Mesenchymal stem cell (in vitro differentiated cells and primary cell): ENCODE results near the gene GPAM.

Experiments
- DNase-seq: peaks from one replicate; pipeline ENCODE4 v3.0.0-alpha.2; 2013
- H2AFZ ChIP-seq: one replicate; pipeline ENCODE4 v1.6.1; 2013; ENCODE audit warnings: low read depth, mild to moderate bottlenecking, control low read depth, inconsistent platforms, low read length, moderate library complexity
- H2AK5ac ChIP-seq: 2 replicates; pipeline ENCODE4 v1.6.1; 2013; ENCODE audit warnings: low read length, moderate library complexity, mild to moderate bottlenecking, inconsistent platforms; ENCODE audit not compliant: severe bottlenecking
- H2BK120ac ChIP-seq: one replicate; pipeline ENCODE4 v1.6.1; 2013; ENCODE audit warnings: low read depth, mild to moderate bottlenecking, inconsistent platforms, low read length, moderate library complexity
- H2BK12ac ChIP-seq, 2 experiments: one replicate each; pipeline ENCODE4 v1.6.1; 2013; ENCODE audit warnings: inconsistent platforms in 2 of 2, low read length in 2 of 2, mild to moderate bottlenecking in 2 of 2, moderate library complexity in 2 of 2, control low read depth in 1 of 2
- H2BK15ac ChIP-seq: one replicate; pipeline ENCODE4 v1.6.1; 2013; ENCODE audit warnings: mild to moderate bottlenecking, low read depth, inconsistent platforms; ENCODE audit not compliant: poor library complexity, severe bottlenecking
- H2BK5ac ChIP-seq: 2 replicates; pipeline ENCODE4 v1.6.1; 2013; ENCODE audit warnings: low read depth, mild to moderate bottlenecking, low read length, control low read depth, inconsistent platforms; ENCODE audit not compliant: poor library complexity, severe bottlenecking
- H3K14ac ChIP-seq, 2 experiments: one replicate each; pipeline ENCODE4 v1.6.1; 2013; ENCODE audit warnings: inconsistent platforms in 2 of 2, low read length in 2 of 2, control low read depth in 1 of 2, mild to moderate bottlenecking in 1 of 2, moderate library complexity in 1 of 2
- H3K18ac ChIP-seq, 2 experiments: one replicate each; pipeline ENCODE4 v1.6.1; 2013; ENCODE audit warnings: inconsistent platforms in 2 of 2, low read length in 2 of 2, control low read depth in 1 of 2, low read depth in 1 of 2, mild to moderate bottlenecking in 1 of 2
- H3K23ac ChIP-seq, 2 experiments: one replicate each; pipeline ENCODE4 v1.6.1; 2013; ENCODE audit warnings: inconsistent platforms in 2 of 2, low read length in 2 of 2, mild to moderate bottlenecking in 2 of 2, moderate library complexity in 2 of 2, control low read depth in 1 of 2
- H3K27ac ChIP-seq: 2 replicates; pipeline ENCODE4 v1.5.1; 2013; ENCODE audit warnings: mild to moderate bottlenecking, moderate library complexity, low read length, control low read depth, inconsistent platforms; ENCODE audit not compliant: poor library complexity, severe bottlenecking
- H3K27me3 ChIP-seq, 2 experiments: 2 replicates each; pipeline versions ENCODE4 v1.6.1 to v1.7.0; 2013; ENCODE audit warnings: low read length in 2 of 2, mild to moderate bottlenecking in 2 of 2, moderate library complexity in 2 of 2, control low read depth in 1 of 2, inconsistent platforms in 1 of 2; ENCODE audit not compliant: control insufficient read depth in 1 of 2, insufficient read depth in 1 of 2
- H3K36me3 ChIP-seq, 2 experiments: 2 replicates each; pipeline versions ENCODE4 v1.6.1 to v1.7.0; 2013; ENCODE audit warnings: low read length in 2 of 2, control low read depth in 1 of 2, inconsistent platforms in 1 of 2, low read depth in 1 of 2, mild to moderate bottlenecking in 1 of 2; ENCODE audit not compliant: insufficient read depth in 2 of 2, control insufficient read depth in 1 of 2
- H3K4ac ChIP-seq, 2 experiments: one replicate each; pipeline ENCODE4 v1.6.1; 2013; ENCODE audit warnings: inconsistent platforms in 2 of 2, low read length in 2 of 2, mild to moderate bottlenecking in 2 of 2, moderate library complexity in 2 of 2, control low read depth in 1 of 2, low read depth in 1 of 2
- H3K4me1 ChIP-seq: 2 replicates; pipeline ENCODE4 v1.6.1; 2013; ENCODE audit warnings: low read depth, low read length, control low read depth; ENCODE audit not compliant: control insufficient read depth, insufficient read depth
- H3K4me2 ChIP-seq: 2 replicates; pipeline ENCODE4 v1.6.1; 2013; ENCODE audit warnings: low read length, mild to moderate bottlenecking, inconsistent platforms; ENCODE audit not compliant: poor library complexity, severe bottlenecking
- H3K4me3 ChIP-seq, 2 experiments: 2 replicates each; pipeline versions ENCODE4 v1.5.1 to v1.7.0; 2013; ENCODE audit warnings: low read length in 2 of 2, mild to moderate bottlenecking in 2 of 2, control low read depth in 1 of 2, low read depth in 1 of 2; ENCODE audit not compliant: insufficient read depth in 1 of 2
- H3K79me1 ChIP-seq: replicated peaks from 2 replicates; pipeline ENCODE4 v1.6.1; 2013; ENCODE audit warnings: mild to moderate bottlenecking, control low read depth, low read length, inconsistent platforms; ENCODE audit not compliant: poor library complexity, severe bottlenecking
- H3K9ac ChIP-seq: 2 replicates; pipeline ENCODE4 v1.7.0; 2013; ENCODE audit warnings: mild to moderate bottlenecking, low read length, moderate library complexity
- H3K9me3 ChIP-seq: 2 replicates; pipeline ENCODE4 v1.7.0; 2013; ENCODE audit warnings: mild to moderate bottlenecking, low read length; ENCODE audit not compliant: control insufficient read depth
- H4K8ac ChIP-seq: one replicate; pipeline ENCODE4 v1.6.1; 2013; ENCODE audit warnings: inconsistent platforms, mild to moderate bottlenecking, low read length, moderate library complexity
- H4K91ac ChIP-seq: one replicate; pipeline ENCODE4 v1.6.1; 2013; ENCODE audit warnings: mild to moderate bottlenecking, low read length, inconsistent platforms
- WGBS: methylation state at CpG from one replicate; pipeline ENCODE4 v1.1.7; 2013; ENCODE audit warnings: mixed read lengths; 5-methylcytosine and 5-hydroxymethylcytosine counted together

Gene GPAM

DNA sequence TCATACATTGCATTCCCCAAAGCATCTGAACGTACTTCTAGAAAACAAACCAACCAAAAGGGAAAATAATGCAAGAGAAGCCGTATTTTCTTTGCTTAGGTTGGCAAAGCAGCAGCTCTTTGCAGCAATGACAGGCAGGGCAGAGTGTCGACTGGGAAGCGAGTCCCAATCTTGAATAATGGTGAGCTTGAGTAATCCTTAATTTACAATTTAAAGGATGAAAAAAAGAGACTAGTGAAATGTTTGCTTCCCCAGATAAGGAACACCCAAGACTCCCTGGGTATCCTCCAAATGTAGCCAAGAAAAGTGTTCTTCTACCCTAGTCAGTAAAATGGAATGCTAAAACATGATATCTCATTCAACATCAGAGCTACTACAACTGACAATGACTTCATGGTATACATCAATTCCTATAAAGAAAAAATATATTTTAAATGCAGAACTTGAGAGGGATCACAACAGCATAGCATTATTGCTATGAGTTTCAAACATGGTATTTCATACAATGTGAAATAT, 32.0 kb downstream of the GPAM start:
- H3K4me1 ChIP-seq = no peaks in the 10 kb centered on the region
- no peak overlapping the region for H2BK12ac ChIP-seq
- no peak overlapping the region for H3K4ac ChIP-seq
- H3K18ac ChIP-seq = no peak overlapping the region
- no peak for DNase-seq
- H3K4me2 ChIP-seq = no peak overlapping the region
- no peak overlapping the region for H3K23ac ChIP-seq
- H3K4me3 ChIP-seq = no peak overlapping the region
- H2BK15ac ChIP-seq = no peak overlapping the region
- peaks cover 11 to 41% of the 10 kb centered on the region in 2 experiments for H3K36me3 ChIP-seq
- H3K27ac ChIP-seq = no peak overlapping the region
- peaks cover 4% of the 10 kb centered on the region for H3K79me1 ChIP-seq
- H4K8ac ChIP-seq = no peak overlapping the region
- no peak overlapping the region for H2AK5ac ChIP-seq
- 86% methylated on average over 4 of the region's 4 CpGs for WGBS
- H2AFZ ChIP-seq = no peak overlapping the region
- H2BK120ac ChIP-seq = no peak overlapping the region
- H3K9me3 ChIP-seq = no peaks in the 10 kb centered on the region
- no peaks in the 10 kb centered on the region for H3K27me3 ChIP-seq
- no peak overlapping the region for H3K9ac ChIP-seq
- H2BK5ac ChIP-seq = no peak overlapping the region
- H4K91ac ChIP-seq = no peak overlapping the region
- no peak overlapping the region for H3K14ac ChIP-seq

DNA sequence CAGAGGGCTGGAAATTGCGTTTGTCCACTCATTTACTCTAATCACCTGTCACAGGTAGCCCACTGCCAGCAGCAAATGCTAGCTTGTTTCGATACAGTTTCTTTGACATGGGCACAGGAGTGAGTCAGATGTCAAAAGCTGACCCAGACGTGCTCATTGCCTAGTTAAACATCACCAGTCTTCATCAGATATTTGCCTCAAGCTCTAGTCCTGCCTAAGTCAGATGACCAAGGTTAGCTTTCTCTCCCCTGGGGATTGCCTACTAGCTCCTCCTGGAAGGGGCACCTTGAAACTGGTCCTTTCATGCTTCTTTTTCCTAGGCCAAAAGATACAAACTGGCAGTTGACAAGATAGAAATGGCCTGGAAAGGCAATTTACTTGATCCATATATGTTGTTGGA, 35.2 kb downstream of the GPAM start:
- no peaks in the 10 kb centered on the region for H3K9me3 ChIP-seq
- no peak overlapping the region for H3K4ac ChIP-seq
- no peak overlapping the region for H2BK120ac ChIP-seq
- H2AK5ac ChIP-seq = no peak overlapping the region
- no peak overlapping the region for H2BK5ac ChIP-seq
- DNase-seq = no peak
- peaks cover 2 to 10% of the 10 kb centered on the region in 2 experiments for H3K36me3 ChIP-seq
- no peaks in the 10 kb centered on the region for H3K79me1 ChIP-seq
- no peak overlapping the region for H3K23ac ChIP-seq
- no peak overlapping the region for H3K18ac ChIP-seq
- no peaks in the 10 kb centered on the region for H3K4me1 ChIP-seq
- H3K4me3 ChIP-seq = no peak overlapping the region
- H2BK12ac ChIP-seq = no peak overlapping the region
- H4K8ac ChIP-seq = no peak overlapping the region
- H3K14ac ChIP-seq = no peak overlapping the region
- no peaks in the 10 kb centered on the region for H3K27me3 ChIP-seq
- H3K27ac ChIP-seq = no peak overlapping the region
- H3K4me2 ChIP-seq = no peak overlapping the region
- no peak overlapping the region for H2BK15ac ChIP-seq
- H3K9ac ChIP-seq = no peak overlapping the region
- no peak overlapping the region for H2AFZ ChIP-seq
- no peak overlapping the region for H4K91ac ChIP-seq
- WGBS = 92% methylated on average over 3 of the region's 3 CpGs

DNA sequence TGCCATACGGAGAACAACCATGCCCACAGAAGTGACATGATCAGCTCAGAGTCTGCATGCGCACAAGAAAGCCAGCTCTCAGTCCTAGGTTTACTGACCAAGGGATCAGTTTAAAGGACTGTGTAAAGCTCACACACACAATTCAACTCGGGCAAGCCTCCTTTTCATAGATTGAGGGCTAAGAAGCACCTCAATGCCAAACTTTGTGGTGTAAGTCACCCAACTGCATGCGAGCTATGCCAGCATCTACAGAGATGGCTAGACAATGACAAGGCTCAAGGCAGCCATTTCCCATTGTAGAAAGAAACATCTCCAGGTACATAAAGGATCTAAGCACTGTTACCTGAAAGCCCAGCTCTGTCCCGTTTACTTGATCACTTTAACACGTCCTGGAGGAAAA, 36.8 kb downstream of the GPAM start:
- no peak overlapping the region for H3K23ac ChIP-seq
- no peaks in the 10 kb centered on the region for H3K36me3 ChIP-seq
- H2BK12ac ChIP-seq = no peak overlapping the region
- no peak overlapping the region for H3K27ac ChIP-seq
- H3K14ac ChIP-seq = no peak overlapping the region
- 87% methylated on average over 6 of the region's 6 CpGs for WGBS
- no peak overlapping the region for H3K9ac ChIP-seq
- no peak overlapping the region for H4K8ac ChIP-seq
- no peak overlapping the region for H3K4ac ChIP-seq
- no peaks in the 10 kb centered on the region for H3K27me3 ChIP-seq
- no peak overlapping the region for H3K4me2 ChIP-seq
- DNase-seq = no peak
- no peak overlapping the region for H3K18ac ChIP-seq
- no peak overlapping the region for H4K91ac ChIP-seq
- H2BK120ac ChIP-seq = no peak overlapping the region
- no peak overlapping the region for H3K4me3 ChIP-seq
- no peaks in the 10 kb centered on the region for H3K4me1 ChIP-seq
- H3K9me3 ChIP-seq = no peaks in the 10 kb centered on the region
- H2BK15ac ChIP-seq = no peak overlapping the region
- H2AK5ac ChIP-seq = no peak overlapping the region
- H3K79me1 ChIP-seq = no peaks in the 10 kb centered on the region
- H2BK5ac ChIP-seq = no peak overlapping the region
- no peak overlapping the region for H2AFZ ChIP-seq

DNA sequence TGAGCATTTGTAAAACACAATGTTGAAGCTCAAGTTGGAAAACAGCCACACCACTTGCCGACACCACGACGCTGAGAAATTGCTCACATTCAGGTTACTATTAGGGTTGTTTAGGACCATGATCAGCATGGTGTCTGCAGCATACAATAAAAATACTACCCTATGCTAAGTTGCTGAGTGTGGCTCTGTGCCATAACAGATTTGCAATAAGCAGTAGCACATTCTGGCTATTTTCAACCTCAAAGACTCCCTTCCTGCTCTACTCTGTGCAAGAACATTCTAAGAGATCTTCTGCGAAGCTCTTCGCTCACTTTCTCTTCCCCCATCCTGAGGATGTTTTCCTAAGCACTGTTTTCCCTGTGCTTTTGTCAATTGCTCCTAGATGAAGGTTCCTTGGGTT, 38.3 kb downstream of the GPAM start:
- no peak for DNase-seq
- Histone ChIP-seq H2BK15ac (no peak overlapping the region), H3K4me2 (no peak overlapping the region), H3K23ac (no peak overlapping the region), H2AK5ac (no peak overlapping the region), H3K14ac (no peak overlapping the region), H3K4me1 (no peaks in the 10 kb centered on the region), H2BK120ac (no peak overlapping the region), H4K8ac (no peak overlapping the region), H3K36me3 (no peaks in the 10 kb centered on the region), H3K18ac (no peak overlapping the region), H3K4me3 (no peak overlapping the region), H3K9ac (no peak overlapping the region), H4K91ac (no peak overlapping the region), H2AFZ (no peak overlapping the region), H3K27me3 (no peaks in the 10 kb centered on the region), H3K4ac (no peak overlapping the region), H3K9me3 (no peaks in the 10 kb centered on the region), H2BK5ac (no peak overlapping the region), H3K79me1 (no peaks in the 10 kb centered on the region), H2BK12ac (no peak overlapping the region), H3K27ac (no peak overlapping the region)
- 84% methylated on average over 5 of the region's 5 CpGs for WGBS
